SU-DHL-6 (cell line): ENCODE results near the gene VWA2.

Experiments used
- H2AFZ ChIP-seq: fragments of 200-600 bp; sonication (generic); 2 replicates; pipeline ENCODE4 v1.6.1; 2014; ENCODE audit warnings: low read depth, mild to moderate bottlenecking, moderate library complexity, mixed read lengths, antibody characterized with exemption, low read length; ENCODE audit not compliant: severe bottlenecking
- H3F3A ChIP-seq: fragments of 200-600 bp; shearing (Covaris generic); 2 replicates; pipeline ENCODE4 v1.6.0; 2016; ENCODE audit warnings: antibody characterized with exemption, mild to moderate bottlenecking; ENCODE audit not compliant: insufficient read depth
- H3K27ac ChIP-seq: fragments of 200-600 bp; sonication (generic); 2 replicates; pipeline ENCODE4 v1.5.1; 2016; ENCODE audit warnings: low read depth, mild to moderate bottlenecking, low read length, moderate library complexity, mixed read lengths
- H3K27me3 ChIP-seq: fragments of 200-600 bp; sonication (generic), shearing (Covaris generic); 2 replicates; pipeline ENCODE4 v1.6.0; 2014; ENCODE audit warnings: mild to moderate bottlenecking, low read length
- H3K36me3 ChIP-seq: fragments of 200-600 bp; sonication (generic); 2 replicates; pipeline ENCODE4 v1.6.1; 2014; ENCODE audit warnings: mild to moderate bottlenecking, low read length, mixed read lengths
- H3K4me2 ChIP-seq: fragments of 300-600, 200-600 bp; shearing (Covaris generic), sonication (generic); 2 replicates; pipeline ENCODE4 v1.6.0; 2014; ENCODE audit warnings: low read length, low read depth, mild to moderate bottlenecking; ENCODE audit not compliant: poor library complexity, severe bottlenecking
- H3K4me3 ChIP-seq: fragments of 200-600 bp; sonication (generic); 2 replicates; pipeline ENCODE4 v1.5.1; 2014; ENCODE audit warnings: antibody characterized with exemption, low read length, mild to moderate bottlenecking, mixed read lengths; ENCODE audit not compliant: insufficient read depth, poor library complexity, severe bottlenecking
- H3K79me2 ChIP-seq: fragments of 200-600 bp; sonication (generic); 2 replicates; pipeline ENCODE4 v1.6.1; 2014; ENCODE audit warnings: mild to moderate bottlenecking, low read length, moderate library complexity; ENCODE audit not compliant: insufficient read depth
- H3K9ac ChIP-seq: fragments of 200-600 bp; sonication (generic); 2 replicates; pipeline ENCODE4 v1.7.0; 2014; ENCODE audit warnings: mild to moderate bottlenecking, low read length
- H3K9me2 ChIP-seq: fragments of 200-600 bp; sonication (generic); replicated peaks from 2 replicates; pipeline ENCODE4 v1.6.1; 2014; ENCODE audit warnings: low read length; ENCODE audit not compliant: insufficient read depth
- H3K9me3 ChIP-seq: fragments of 200-600 bp; sonication (generic); 2 replicates; pipeline ENCODE4 v1.6.1; 2014; ENCODE audit warnings: low read length, mixed read lengths; ENCODE audit not compliant: insufficient read depth
- H4K20me1 ChIP-seq: fragments of 200-600 bp; sonication (generic); 2 replicates; pipeline ENCODE4 v1.6.1; 2014; ENCODE audit warnings: low read depth, mild to moderate bottlenecking, antibody characterized with exemption, low read length, moderate library complexity, mixed read lengths
- EZH2phosphoT487 ChIP-seq: fragments of 200-600 bp; sonication (generic), shearing (Covaris generic); conservative IDR thresholded peaks from 2 replicates; pipeline ENCODE4 v1.6.1; 2018; ENCODE audit warnings: mild to moderate bottlenecking, antibody characterized with exemption, low read length, moderate library complexity, mixed read lengths
- TF ChIP-seq, protein P1 (sequence below): fragments of 200-600 bp; sonication (generic); IDR thresholded peaks from one replicate; pipeline ENCODE4 v1.5.1; 2017; ENCODE audit warnings: antibody characterized with exemption, mild to moderate bottlenecking, low read length, moderate library complexity; ENCODE audit not compliant: insufficient read depth, poor library complexity, severe bottlenecking

VWA2 gene

DNA sequence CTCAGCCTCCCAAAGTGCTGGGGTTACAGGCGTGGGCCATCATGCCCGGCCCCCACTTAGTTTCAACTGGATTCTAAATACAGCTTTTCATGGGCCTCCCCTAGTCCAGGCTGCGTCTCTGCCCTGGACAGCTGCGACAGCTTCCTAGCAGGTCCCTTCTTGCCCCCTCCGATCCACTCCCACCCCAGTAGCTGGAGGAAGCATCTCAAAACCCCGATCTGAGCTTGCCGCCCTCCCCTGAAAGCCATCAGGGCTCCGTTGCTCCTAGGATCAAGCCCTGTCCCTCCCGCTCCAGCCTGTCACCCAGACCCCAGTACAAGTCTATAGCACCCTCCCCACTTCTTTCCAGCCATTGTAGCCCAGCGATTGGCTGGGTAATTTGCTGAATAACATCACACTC, 64.5 kb downstream of the VWA2 start:
- peak overlapping the region; percentile 87 for H3K4me2 ChIP-seq
- no peaks in the 10 kb centered on the region for H3K9me2 ChIP-seq
- H3K79me2 ChIP-seq: no peaks in the 10 kb centered on the region
- no peaks in the 10 kb centered on the region for H3K36me3 ChIP-seq
- no peak overlapping the region for H3K4me3 ChIP-seq
- H2AFZ ChIP-seq: no peak overlapping the region
- H3K9me3 ChIP-seq: no peaks in the 10 kb centered on the region
- H3K27ac ChIP-seq: no peak overlapping the region
- TF ChIP-seq, protein P1, sequence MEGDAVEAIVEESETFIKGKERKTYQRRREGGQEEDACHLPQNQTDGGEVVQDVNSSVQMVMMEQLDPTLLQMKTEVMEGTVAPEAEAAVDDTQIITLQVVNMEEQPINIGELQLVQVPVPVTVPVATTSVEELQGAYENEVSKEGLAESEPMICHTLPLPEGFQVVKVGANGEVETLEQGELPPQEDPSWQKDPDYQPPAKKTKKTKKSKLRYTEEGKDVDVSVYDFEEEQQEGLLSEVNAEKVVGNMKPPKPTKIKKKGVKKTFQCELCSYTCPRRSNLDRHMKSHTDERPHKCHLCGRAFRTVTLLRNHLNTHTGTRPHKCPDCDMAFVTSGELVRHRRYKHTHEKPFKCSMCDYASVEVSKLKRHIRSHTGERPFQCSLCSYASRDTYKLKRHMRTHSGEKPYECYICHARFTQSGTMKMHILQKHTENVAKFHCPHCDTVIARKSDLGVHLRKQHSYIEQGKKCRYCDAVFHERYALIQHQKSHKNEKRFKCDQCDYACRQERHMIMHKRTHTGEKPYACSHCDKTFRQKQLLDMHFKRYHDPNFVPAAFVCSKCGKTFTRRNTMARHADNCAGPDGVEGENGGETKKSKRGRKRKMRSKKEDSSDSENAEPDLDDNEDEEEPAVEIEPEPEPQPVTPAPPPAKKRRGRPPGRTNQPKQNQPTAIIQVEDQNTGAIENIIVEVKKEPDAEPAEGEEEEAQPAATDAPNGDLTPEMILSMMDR: no peak
- TF ChIP-seq EZH2phosphoT487: no peak
- no peaks in the 10 kb centered on the region for H3F3A ChIP-seq
- no peaks in the 10 kb centered on the region for H4K20me1 ChIP-seq
- H3K9ac ChIP-seq: no peak overlapping the region
- H3K27me3 ChIP-seq: no peaks in the 10 kb centered on the region

DNA sequence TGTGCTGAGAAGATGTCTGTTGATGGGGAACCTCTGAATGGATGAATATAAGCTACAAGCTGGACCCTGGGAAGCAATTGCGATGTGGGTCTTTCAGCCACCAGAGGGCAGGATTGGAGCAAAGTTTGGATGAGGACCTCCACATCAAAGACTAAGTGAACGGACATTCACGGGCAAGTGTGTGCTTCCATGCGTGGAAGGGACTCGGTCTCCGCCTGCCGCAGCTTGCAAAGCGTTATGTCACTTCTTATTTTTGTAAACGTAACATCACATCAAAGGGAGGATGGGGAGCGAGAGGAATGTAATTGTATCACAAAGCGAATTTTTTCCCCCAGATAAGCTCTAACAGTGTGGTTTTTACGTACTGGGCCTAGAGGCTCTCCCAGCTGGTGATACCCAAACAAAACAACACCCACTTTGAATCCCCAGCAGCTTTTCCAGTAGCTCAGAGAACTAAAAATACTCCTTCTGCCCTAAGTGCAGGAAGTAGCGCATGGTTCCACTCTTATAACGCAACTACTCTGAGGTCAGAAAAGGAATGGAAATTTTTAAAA, 65.0 kb downstream of the VWA2 start:
- Histone ChIP-seq H3F3A (no peaks in the 10 kb centered on the region), H3K4me2 (peak overlapping the region; percentile 87), H2AFZ (peak overlapping the region; percentile 90), H3K9me3 (no peaks in the 10 kb centered on the region), H4K20me1 (no peaks in the 10 kb centered on the region), H3K36me3 (no peaks in the 10 kb centered on the region), H3K27me3 (no peaks in the 10 kb centered on the region), H3K79me2 (no peaks in the 10 kb centered on the region), H3K4me3 (peak overlapping the region; percentile 64), H3K9ac (peak overlapping the region; percentile 51), H3K9me2 (no peaks in the 10 kb centered on the region), H3K27ac (0 out of 2 replicates have a peak overlapping the region, but pooled peaks have one; percentile 4)
- TF ChIP-seq EZH2phosphoT487: no peak
- TF ChIP-seq, protein P1: peak; percentile 66

DNA sequence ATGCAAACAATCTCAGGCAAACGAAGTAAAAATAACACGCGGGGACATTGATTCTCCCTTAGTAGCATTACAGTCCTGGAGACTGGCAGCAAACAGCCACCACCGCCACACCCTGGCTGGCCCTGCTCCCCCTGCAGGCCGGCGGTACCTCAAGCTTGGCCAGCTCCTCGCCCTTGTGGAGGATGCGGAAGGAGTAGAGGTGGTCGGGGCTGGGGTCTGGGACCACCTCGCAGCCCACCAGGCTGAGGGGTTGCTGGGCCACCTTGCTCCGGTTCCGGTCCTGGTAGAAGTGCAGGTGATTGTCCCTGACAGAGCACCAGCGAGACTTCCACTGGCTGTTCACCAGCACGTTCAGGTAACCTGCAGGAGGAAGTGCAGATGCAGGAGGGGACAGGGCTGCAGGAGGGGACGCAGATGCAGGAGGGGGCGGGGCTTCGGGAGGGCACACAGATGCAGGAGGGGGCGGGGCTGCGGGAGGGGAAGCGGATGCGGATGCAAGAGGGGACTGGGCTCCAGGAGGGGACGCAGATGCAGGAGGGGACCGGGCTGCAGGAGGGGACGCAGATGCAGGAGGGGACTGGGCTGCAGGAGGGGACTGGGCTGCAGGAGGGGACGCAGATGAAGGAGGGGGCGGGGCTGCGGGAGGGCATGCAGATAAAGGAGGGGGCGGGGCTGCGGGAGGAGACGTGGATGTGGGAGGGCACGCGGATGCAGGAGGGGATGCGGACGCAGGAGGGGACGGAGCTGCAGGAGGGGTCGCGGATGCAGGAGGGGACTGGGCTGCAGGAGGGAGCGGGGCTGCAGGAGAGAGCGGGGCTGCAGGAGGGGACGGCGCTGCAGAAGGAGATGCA, 65.7 kb downstream of the VWA2 start:
- no peaks in the 10 kb centered on the region for H3F3A ChIP-seq
- 0 out of 2 replicates have a peak overlapping the region, but pooled peaks have one; percentile 4 for H3K27ac ChIP-seq
- no peaks in the 10 kb centered on the region for H3K9me2 ChIP-seq
- peak overlapping the region; percentile 51 for H3K9ac ChIP-seq
- H3K79me2 ChIP-seq: no peaks in the 10 kb centered on the region
- H3K27me3 ChIP-seq: no peaks in the 10 kb centered on the region
- H3K4me3 ChIP-seq: peak overlapping the region; percentile 64
- TF ChIP-seq, protein P1: peak; percentile 81
- no peak for TF ChIP-seq EZH2phosphoT487
- H3K4me2 ChIP-seq: peak overlapping the region; percentile 87
- H4K20me1 ChIP-seq: no peaks in the 10 kb centered on the region
- peak overlapping the region; percentile 90 for H2AFZ ChIP-seq
- no peaks in the 10 kb centered on the region for H3K9me3 ChIP-seq
- H3K36me3 ChIP-seq: no peaks in the 10 kb centered on the region
